HG03103 (cell line): Measurements from ENCODE around the gene CYP2J2.
"Not testable (repeated sequence)": the region's sequence is repeated elsewhere in the genome, so short reads cannot be mapped to it uniquely, and the experiment has no call there.

Source experiments
- ATAC-seq: cut with Tn5 transposase; IDR thresholded peaks from one replicate; pipeline ENCODE4 v1.9.1; 2021; ENCODE audit warnings: low read depth; ENCODE audit not compliant: unreplicated experiment

Gene CYP2J2

GRCh38 chr1:59926381-59927123 lies at the start of gene CYP2J2:
TSS of gene CYP2J2 (minus strand) at chr1:59926773. CDS start at chr1:59926746, 27 bp downstream.
- peak; percentile 87 for ATAC-seq

- no peak for ATAC-seq
These were observed 47.1 kb upstream of the CYP2J2 start for GRCh38 chr1:59973719-59974118.

- ATAC-seq = no peak
These were observed 45.8 kb upstream of the CYP2J2 start for GRCh38 chr1:59972216-59972927.

- ATAC-seq = peak; percentile 76
These were observed 44.9 kb upstream of the CYP2J2 start for GRCh38 chr1:59971464-59971911.

- not testable (repeated sequence) for ATAC-seq
These were observed 43.1 kb upstream of the CYP2J2 start for GRCh38 chr1:59969542-59970175.

GRCh38 chr1:59968746-59969145 lies 42.2 kb upstream of the CYP2J2 start:
- not testable (repeated sequence) for ATAC-seq

- no peak for ATAC-seq
These were observed 41.2 kb upstream of the CYP2J2 start for GRCh38 chr1:59967780-59968179.

- no peak for ATAC-seq
These were observed 40.6 kb upstream of the CYP2J2 start for GRCh38 chr1:59967141-59967697.

- ATAC-seq = no peak
These were observed 25.5 kb upstream of the CYP2J2 start for GRCh38 chr1:59952065-59952464.

GRCh38 chr1:59949648-59950047 lies 23.1 kb upstream of the CYP2J2 start:
- ATAC-seq = no peak

GRCh38 chr1:59948990-59949389 lies 22.4 kb upstream of the CYP2J2 start:
- ATAC-seq = no peak

- peak; percentile 97 for ATAC-seq
These were observed 20.7 kb upstream of the CYP2J2 start for GRCh38 chr1:59947047-59947938.

- no peak for ATAC-seq
These were observed 19.2 kb upstream of the CYP2J2 start for GRCh38 chr1:59945790-59946189.

GRCh38 chr1:59939393-59939792 lies 12.8 kb upstream of the CYP2J2 start:
- no peak for ATAC-seq

- ATAC-seq = no peak
These were observed 11.2 kb upstream of the CYP2J2 start for GRCh38 chr1:59937636-59938210.

GRCh38 chr1:59936358-59936821 lies 9.8 kb upstream of the CYP2J2 start:
- no peak for ATAC-seq

- ATAC-seq = no peak
These were observed 2.4 kb upstream of the CYP2J2 start for GRCh38 chr1:59928996-59929395.

GRCh38 chr1:59927213-59927612 lies 640 bp upstream of the CYP2J2 start:
- no peak for ATAC-seq

- ATAC-seq = no peak
These were observed 1.9 kb downstream of the CYP2J2 start for GRCh38 chr1:59924653-59925052.
